HG03558 (cell line): Measurements from ENCODE around the gene ZBTB48.
"Not testable (repeated sequence)": the region's sequence is repeated elsewhere in the genome, so short reads cannot be mapped to it uniquely, and the experiment has no call there.

Experiments
- ATAC-seq: cut with Tn5 transposase; IDR thresholded peaks from one replicate; pipeline ENCODE4 v1.9.1; 2021; ENCODE audit warnings: moderate number of reproducible peaks; ENCODE audit not compliant: unreplicated experiment; ENCODE audit errors: extremely low read depth

ZBTB48 gene

DNA sequence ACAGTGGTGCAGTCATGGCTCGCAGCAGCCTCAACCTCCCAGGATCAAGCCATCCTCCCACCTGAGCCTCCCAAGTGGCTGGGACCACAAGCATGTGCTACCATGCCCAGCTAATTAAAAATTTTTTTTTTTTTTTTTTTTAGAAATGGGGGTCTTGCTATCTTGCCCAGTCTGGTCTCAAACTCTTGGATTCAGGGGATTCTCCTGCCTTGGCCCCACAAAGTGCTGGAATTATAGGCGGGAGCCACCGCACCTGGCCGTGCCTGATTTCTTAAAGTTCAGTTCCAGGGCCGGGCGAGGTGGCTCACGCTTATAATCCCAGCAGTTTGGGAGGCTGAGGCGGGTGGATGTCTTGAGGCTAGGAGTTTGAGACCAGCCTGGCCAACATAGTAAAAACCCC lies 51.3 kb downstream of the ZBTB48 start:
- ATAC-seq = no peak

DNA sequence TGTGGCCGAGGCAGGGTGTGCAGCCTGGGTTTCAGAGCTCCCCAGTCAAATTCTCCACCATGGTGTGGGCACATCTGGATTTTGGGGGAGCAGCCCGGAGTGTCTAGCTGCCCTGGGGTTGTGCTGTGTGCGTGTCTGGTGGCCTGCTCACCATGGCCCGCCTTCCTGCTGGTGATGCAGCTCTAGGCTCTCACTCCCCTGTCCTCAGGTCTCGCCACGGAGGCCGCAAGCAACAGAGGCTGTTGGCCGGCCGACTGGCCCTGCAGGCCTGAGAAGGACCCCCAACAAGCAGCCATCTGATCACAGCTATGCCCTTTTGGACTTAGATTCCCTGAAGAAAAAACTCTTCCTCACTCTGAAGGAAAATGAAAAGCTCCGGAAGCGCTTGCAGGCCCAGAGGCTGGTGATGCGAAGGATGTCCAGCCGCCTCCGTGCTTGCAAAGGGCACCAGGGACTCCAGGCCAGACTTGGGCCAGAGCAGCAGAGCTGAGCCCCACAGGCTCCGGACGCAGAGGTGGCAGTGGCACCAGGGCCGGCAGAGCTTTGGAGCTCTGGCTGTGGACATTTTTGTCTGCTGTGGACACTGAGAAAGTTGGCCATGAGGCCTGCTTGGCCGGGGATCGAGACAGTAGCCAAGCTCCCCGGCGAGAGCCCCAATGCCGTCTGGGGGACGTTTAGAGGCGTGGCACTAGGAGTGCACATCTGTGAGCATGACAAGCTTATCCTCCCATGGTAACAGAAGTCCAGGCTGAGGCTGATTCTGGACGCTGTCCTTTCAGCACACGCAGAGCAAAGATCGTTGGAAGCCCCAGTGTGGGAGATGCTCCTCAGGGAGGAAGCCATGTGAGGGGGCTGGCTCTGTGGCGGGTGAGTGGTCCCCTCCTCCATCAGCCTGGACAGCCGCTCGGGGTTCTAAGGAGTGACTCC lies 53.1 kb downstream of the ZBTB48 start:
- no peak for ATAC-seq

- no peak for ATAC-seq
Observed at GRCh38 chr1:6634371-6635052, 54.7 kb downstream of the ZBTB48 start.

DNA sequence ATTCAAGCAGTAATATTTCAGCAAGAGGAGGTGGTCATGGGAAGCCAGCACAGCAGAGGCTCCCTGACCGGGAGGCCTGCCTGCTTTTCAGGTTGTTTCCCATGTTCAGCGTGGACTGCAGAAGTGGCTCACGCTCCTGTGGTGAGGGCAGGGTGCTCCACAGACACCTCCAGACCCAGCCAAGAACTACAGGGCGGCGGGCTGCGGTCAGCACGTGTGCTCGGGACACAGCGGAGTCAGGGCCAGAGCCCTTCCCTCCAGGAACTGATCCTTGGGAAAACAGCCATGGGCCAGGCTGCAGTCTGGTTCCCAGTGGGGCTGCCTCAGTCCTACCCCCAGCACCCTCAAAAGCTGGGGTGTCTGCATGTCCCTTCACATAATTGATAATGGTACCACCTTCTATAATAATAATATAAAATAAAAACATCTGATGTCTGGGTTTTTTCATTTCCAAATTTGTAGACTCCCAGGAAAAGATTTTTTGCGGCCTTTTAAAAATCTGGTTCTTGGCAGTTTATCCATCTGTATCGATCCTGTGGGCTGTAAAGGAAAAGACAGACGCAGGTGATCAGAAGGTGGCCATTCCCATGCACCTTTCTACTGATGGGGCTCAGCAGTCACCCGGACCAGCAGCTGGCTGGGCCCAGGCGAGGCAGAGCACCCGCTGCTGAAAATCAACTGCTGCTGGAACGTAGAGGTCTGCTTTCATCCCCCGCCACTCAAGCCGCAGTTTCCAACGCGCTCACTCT lies 55.5 kb downstream of the ZBTB48 start:
- ATAC-seq = no peak

- ATAC-seq = no peak
Observed at GRCh38 chr1:6635910-6636760, 56.3 kb downstream of the ZBTB48 start.

GRCh38 chr1:6636778-6637177 lies 57.0 kb downstream of the ZBTB48 start:
- not testable (repeated sequence) for ATAC-seq

- ATAC-seq = no peak
Observed at GRCh38 chr1:6637770-6638169, 58.0 kb downstream of the ZBTB48 start.

GRCh38 chr1:6638226-6638625 lies 58.4 kb downstream of the ZBTB48 start:
- ATAC-seq = no peak
